GM11168 (cell line): ENCODE results near the gene PDE4D.

Experiments
- in situ Hi-C: fragments of 300-500 bp; cut with MboI; formaldehyde crosslinking; loops from one replicate; pipeline ENCODE4 v1.12.0; 2022; ENCODE audit warnings: low sequenced_read_pairs; ENCODE audit not compliant: unreplicated experiment

The PDE4D gene

DNA sequence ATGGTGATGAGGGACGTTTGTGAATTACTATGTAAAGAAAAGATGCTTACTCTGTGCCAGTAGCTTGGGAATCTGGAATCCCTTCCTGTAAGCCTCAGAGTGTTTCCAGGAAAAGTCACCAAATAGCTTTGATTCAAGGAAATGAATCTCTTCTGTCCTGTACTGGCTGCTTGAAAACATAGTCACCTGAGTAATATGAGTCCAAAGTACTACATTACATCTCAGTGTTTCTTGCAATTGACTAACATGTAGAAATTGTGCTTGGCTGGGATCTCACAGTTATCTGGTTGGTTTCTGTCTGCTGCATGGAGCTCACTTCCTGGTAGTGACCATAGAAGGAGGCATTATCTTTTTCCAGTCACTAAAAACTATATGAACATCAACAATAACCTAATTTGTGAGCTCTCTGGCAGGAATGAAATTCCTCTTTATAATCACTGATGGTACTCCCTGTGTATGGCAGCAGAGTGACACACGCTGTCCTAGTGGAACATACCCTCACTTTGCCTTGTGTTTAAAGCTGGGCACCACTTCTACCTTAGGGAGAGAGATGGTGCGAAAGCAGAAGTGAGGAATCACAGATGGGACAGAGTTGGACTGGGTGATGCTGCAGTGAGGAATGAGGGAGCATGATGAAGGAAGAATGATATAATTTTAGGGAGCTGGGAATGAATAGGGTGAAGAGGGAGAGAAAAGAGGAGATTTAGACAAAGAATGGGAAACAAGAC lies 742.2 kb downstream of the PDE4D start:
- in situ Hi-C loops = no loop called here

- in situ Hi-C loops = no loop called here
Measured at GRCh38 chr5:59149827-59150226, 743.7 kb downstream of the PDE4D start.

DNA sequence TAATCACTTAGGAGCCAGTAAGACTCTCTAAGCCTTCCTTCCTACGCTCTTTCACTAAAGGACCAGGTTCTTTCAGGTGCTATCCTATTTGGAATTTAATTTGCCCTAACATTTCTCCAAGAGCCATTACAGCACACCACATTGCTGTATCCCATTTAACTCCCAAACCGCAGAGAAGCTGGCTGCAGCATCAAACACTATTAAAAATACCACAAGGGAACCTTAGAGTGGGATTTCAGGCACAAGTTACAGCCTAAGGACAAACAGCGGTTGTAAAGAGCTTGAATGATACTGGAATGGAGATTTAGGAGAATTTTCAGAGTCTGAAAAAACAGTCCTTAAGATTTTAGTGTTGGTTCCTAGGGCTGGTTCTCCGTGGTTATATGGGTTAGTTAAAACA lies 744.3 kb downstream of the PDE4D start:
- in situ Hi-C loops = no loop called here

DNA sequence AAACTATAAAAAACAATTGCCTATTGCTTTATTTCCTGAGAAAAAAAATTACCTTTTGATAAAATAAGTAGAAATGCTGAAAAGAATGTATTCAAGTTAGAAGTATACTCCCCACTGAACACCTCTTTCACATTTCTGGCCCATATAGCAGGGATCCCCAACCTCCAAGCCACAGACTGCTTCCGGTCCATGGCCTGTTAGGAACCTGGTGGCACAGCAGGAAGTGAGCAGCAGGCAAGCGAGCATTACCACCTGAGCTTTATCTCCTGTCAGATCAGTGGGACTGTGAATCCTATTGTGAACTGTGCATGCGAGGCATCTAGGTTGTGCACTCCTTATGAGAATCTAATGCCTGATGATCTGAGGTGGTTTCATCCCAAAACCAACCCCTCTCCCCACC lies 746.8 kb downstream of the PDE4D start:
- in situ Hi-C loops = no loop called here

GRCh38 chr5:59143926-59144333 lies 749.6 kb downstream of the PDE4D start:
- in situ Hi-C loops = no loop called here

DNA sequence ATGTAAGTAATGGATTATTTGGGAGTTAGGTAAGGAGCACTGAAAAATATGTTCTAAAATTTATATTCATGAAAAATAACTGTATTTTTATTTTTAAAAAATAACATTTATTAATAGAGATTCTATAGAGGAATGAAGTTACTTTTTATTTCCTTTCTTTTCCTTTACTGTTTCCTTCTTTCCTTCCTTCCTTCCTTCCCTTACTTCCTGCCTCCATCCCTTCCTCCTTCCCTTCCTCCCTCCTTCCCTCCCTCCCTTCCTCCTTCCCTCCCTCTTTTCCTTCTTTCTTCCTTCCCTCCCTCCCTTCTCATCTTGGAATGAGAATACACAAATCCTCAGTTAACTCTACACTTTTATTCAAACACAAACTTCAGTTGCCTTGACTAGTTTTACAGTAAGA lies 750.6 kb downstream of the PDE4D start:
- in situ Hi-C loops = no loop called here

DNA sequence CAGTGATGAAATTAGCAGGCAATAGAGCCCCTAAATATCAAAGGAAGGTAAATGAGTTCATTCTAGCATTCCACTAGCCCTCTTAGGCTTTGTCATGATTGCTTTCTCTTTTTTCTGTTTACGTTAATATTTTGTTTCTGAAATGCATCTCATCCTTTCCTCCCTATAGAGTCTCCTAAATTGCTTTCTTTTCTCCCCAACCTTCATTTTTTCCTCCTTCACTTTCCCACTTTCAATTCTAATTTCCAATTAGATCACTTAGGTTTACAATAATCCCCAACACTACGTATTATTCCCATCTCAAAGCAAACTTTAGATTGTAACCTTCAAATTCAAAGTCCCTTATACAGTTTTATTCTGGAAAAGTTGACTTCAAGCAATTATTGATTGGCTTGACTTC lies 751.4 kb downstream of the PDE4D start:
- in situ Hi-C loops = no loop called here

DNA sequence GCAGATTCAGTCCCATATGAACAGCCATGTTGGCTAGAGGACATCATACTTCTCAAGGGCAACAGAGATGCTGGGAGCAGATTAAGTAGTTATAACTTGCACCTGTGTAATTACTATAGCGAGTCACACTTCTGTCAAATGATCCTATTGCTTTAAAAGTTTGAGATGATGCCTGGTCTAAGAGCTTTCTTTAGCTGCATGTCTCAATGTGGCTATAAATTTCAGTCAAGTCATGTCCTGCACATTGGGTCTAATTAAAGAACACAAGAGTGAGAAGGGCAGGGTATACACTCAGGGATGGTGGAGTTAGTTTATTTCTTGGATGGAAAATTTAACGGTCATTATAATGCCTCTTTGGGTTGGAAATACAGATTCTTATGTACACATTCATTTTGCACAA lies 753.4 kb downstream of the PDE4D start:
- in situ Hi-C loops = no loop called here

DNA sequence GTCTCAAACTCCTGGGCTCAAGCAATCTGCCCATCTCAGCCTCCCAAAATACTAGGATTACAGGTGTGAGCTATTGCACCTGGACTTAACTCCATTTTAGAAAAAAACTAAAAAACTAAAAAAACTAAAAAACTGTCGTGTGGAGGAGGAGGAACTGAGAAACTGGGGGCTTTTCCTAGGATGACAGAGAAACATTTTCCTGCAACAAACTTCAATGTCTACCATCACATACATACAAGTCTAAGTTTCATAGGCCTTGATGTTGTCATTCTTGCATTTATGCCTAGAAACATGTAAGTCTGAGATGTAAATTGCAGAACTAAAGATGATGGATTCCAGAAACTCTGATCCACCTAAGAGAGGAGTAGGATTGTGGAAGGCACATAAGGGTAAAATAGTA lies 753.8 kb downstream of the PDE4D start:
- in situ Hi-C loops = no loop called here

- in situ Hi-C loops = no loop called here
Measured at GRCh38 chr5:59138509-59138908, 755.0 kb downstream of the PDE4D start.

GRCh38 chr5:59137846-59138245 lies 755.7 kb downstream of the PDE4D start:
- in situ Hi-C loops = no loop called here

GRCh38 chr5:59136549-59136948 lies 757.0 kb downstream of the PDE4D start:
- in situ Hi-C loops = no loop called here

GRCh38 chr5:59134471-59135163 lies 758.9 kb downstream of the PDE4D start:
- in situ Hi-C loops = no loop called here

GRCh38 chr5:59133764-59134261 lies 759.7 kb downstream of the PDE4D start:
- in situ Hi-C loops = no loop called here

DNA sequence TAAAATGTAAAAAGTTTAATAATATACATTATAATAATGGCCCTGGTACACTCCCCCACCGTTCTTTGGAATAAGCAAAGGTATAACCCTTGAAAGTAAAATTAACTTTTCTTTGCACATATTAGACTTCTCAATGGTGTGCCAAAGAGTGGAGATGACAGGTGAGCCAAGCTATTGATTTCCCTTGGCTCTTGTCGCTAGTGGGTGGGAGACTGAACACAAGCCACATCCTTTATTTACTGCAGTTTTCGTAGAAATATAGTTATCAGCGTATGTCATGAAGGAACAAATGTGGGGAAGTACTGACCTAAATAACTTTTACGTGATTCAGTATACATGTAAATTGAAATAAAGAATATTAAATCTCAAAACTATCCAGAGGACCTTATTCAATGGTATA lies 761.4 kb downstream of the PDE4D start:
- in situ Hi-C loops = no loop called here

- in situ Hi-C loops = no loop called here
Measured at GRCh38 chr5:59130431-59130830, 763.1 kb downstream of the PDE4D start.

GRCh38 chr5:59128646-59129290 lies 764.8 kb downstream of the PDE4D start:
- in situ Hi-C loops = no loop called here

- in situ Hi-C loops = no loop called here
Measured at GRCh38 chr5:59126708-59127573, 766.6 kb downstream of the PDE4D start.

DNA sequence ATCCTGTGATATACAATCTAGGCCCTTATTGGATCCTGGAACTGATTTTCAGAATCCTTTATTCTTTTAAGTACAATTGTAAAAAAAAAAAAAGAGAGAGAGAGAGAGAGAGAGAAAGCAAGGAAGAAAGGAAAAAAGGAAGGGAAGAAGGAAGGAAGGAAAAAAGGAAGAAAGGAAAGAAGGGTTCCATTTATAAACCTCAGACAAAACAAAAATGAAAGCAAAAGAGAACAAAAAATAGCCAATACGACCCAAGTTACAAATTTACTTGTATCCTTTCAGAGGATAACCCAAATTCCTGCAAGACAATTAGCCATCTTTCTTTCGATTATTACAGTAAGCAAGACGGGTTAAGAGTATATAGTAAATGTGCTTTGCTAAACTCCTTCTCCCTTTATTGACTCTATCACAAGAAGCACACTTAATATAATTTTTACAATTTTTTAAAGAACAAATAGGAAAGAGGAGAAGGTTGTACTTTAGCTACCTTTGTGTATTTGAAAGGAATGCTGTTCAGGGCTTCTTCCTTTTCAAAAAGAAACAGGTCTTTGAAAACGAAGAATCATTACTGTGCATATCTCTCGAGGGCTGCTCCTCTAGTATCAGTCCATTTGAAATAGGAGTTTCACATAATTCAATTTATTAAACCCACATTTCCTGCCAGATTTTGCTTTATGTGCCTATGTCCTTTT lies 767.4 kb downstream of the PDE4D start:
- in situ Hi-C loops = no loop called here
